BE2C (cell line): Measurements from ENCODE around the gene SAMD14.
"Not testable (repeated sequence)": the region's sequence is repeated elsewhere in the genome, so short reads cannot be mapped to it uniquely, and the experiment has no call there.

Source experiments
- DNase-seq: peaks from one replicate; pipeline ENCODE4 v3.0.0-alpha.2; 2020
- H3K27me3 ChIP-seq: fragments of 250-450 bp; sonication (Bioruptor Pico); 2 replicates; pipeline ENCODE4 v1.5.1; 2020; ENCODE audit warnings: mild to moderate bottlenecking
- H3K36me3 ChIP-seq: fragments of 250-450 bp; sonication (Bioruptor Pico); 2 replicates; pipeline ENCODE4 v1.5.1; 2020; ENCODE audit warnings: mild to moderate bottlenecking
- H3K4me1 ChIP-seq: fragments of 250-450 bp; sonication (Bioruptor Pico); 2 replicates; pipeline ENCODE4 v1.5.1; 2020
- H3K4me3 ChIP-seq: 2 replicates; pipeline ENCODE4 v1.5.1; 2011; ENCODE audit warnings: low read depth, low read length
- H3K9me3 ChIP-seq: fragments of 250-450 bp; sonication (Bioruptor Pico); 2 replicates; pipeline ENCODE4 v1.5.1; 2020
- TF ChIP-seq, protein P1 (sequence below): IDR thresholded peaks from 2 replicates; pipeline ENCODE4 v1.5.1; 2012; ENCODE audit warnings: mild to moderate bottlenecking, low read depth, low read length

The SAMD14 gene

DNA sequence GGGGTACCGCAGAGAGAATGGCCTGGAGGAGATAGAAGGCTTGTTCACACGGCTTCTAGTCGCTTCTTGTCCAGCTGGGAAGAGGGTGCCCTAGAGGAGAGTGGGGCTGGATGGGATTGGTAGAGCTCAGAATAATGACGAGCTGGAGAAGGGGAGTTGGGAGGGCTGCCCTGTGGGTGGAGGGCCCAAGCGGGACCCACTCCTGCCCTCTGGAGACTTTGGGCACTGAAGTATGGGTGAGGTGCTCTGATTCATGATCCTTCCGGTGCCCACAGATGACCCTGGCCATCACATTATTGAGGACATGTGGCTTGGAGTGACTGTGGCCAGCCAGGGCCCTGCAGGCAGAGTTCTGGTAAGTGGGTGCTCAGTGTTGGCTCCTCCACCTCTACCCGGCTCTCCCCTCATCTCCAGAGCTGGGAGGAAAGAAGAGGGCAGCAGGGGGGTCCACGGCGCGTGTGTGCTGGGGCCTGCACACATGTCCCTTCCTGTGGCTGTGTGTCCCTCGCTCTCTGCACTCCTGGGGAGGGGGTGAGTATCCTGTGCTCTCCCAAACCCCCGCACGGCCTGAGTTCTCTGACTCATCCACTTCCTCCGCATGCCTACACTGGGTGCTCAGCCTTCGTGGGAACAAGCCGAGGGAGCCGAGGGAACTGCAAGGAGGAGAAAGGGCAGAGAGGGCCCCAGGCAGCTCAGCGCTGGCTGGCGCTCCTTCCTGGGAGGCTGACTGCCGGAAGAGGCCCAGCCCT is 65.5 kb downstream of the SAMD14 start:
- no peak for DNase-seq
- no peaks in the 10 kb centered on the region for H3K27me3 ChIP-seq
- no peak overlapping the region for H3K4me3 ChIP-seq
- H3K36me3 ChIP-seq: no peaks in the 10 kb centered on the region
- no peaks in the 10 kb centered on the region for H3K4me1 ChIP-seq
- no peaks in the 10 kb centered on the region for H3K9me3 ChIP-seq
- TF ChIP-seq, protein P1, sequence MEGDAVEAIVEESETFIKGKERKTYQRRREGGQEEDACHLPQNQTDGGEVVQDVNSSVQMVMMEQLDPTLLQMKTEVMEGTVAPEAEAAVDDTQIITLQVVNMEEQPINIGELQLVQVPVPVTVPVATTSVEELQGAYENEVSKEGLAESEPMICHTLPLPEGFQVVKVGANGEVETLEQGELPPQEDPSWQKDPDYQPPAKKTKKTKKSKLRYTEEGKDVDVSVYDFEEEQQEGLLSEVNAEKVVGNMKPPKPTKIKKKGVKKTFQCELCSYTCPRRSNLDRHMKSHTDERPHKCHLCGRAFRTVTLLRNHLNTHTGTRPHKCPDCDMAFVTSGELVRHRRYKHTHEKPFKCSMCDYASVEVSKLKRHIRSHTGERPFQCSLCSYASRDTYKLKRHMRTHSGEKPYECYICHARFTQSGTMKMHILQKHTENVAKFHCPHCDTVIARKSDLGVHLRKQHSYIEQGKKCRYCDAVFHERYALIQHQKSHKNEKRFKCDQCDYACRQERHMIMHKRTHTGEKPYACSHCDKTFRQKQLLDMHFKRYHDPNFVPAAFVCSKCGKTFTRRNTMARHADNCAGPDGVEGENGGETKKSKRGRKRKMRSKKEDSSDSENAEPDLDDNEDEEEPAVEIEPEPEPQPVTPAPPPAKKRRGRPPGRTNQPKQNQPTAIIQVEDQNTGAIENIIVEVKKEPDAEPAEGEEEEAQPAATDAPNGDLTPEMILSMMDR: no peak

DNA sequence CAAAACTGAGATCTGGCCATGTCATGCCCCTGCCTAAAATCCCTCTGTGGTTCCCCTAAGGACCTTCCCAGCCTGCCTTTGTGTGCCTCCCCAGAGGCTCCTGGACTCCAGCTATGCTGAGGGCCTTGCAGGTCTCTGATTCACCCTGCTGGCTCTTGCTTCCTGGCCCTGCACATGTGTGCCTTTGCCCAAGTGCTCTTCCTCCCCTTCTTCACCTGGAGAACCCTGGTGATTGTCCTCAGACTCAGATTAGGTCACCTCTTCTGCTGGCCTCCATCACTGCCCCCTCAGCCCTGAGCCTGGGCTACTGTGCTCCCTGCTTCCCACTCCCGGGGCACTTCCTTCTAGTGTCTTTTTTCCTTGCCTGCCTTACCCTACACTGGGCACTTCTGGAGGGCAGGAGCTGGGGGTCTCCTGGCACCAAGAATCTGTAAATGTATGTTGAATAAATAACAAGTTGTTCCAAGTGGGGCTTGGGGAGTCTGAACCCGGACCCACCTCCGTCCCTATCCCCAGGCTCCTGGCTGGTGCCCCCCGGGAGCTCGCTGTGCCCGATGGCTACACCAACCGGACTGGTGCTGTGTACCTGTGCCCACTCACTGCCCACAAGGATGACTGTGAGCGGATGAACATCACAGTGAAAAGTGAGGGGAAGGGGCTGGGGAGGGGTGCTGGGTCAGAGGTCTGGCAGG is 66.3 kb downstream of the SAMD14 start:
- Histone ChIP-seq H3K27me3 (no peaks in the 10 kb centered on the region), H3K36me3 (no peaks in the 10 kb centered on the region), H3K4me3 (no peak overlapping the region), H3K4me1 (no peaks in the 10 kb centered on the region), H3K9me3 (no peaks in the 10 kb centered on the region)
- no peak for DNase-seq
- TF ChIP-seq, protein P1: no peak

DNA sequence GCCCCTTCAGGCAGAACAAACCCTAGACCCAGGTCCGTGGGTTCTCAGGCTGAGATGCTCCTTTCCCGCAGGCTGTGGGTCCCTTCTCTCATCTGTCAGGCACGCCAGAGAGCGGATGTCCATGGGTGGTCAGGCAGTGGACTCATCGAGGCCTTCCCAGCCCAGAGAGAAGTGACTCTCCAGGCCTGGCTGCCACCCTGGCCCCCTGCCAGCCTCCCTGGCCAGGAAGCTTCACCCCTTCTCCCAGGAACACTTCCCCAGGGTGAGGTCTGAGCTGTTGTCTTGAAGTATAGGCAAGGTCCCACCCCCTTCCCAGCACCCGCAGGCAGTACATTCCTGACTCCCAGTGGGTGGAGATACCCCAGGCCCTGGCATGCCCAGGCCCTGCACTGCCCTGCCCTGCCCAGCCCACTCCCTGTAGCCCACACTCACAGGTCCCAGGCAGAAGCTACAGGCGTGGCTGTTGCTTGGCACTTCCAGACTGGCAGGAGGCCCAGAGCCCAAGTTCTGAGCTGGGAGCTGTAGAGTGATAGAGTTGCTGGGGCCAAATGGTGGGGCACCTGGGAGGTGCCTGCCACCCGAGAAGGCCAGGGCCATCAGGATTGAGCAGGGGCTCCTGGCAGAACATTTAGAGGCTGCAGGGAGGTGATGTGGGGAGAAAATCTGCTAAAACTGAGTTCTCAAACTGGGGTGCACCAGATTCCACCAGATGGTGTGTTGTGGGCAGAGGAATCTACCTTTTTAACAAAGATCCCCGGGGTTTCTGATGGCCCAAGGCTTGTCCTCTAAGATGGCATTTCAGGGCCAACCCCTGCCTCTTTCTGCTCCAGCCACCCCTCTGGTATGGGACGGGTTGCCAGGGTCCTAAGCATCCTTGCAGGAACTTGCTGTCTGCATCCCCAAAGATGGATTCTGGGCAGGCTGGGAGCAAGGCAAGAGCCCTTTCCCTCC is 67.4 kb downstream of the SAMD14 start:
- Histone ChIP-seq H3K36me3 (no peaks in the 10 kb centered on the region), H3K27me3 (peaks cover 3% of the 10 kb centered on the region), H3K9me3 (no peaks in the 10 kb centered on the region), H3K4me1 (no peaks in the 10 kb centered on the region), H3K4me3 (no peak overlapping the region)
- TF ChIP-seq, protein P1: no peak
- no peak for DNase-seq

DNA sequence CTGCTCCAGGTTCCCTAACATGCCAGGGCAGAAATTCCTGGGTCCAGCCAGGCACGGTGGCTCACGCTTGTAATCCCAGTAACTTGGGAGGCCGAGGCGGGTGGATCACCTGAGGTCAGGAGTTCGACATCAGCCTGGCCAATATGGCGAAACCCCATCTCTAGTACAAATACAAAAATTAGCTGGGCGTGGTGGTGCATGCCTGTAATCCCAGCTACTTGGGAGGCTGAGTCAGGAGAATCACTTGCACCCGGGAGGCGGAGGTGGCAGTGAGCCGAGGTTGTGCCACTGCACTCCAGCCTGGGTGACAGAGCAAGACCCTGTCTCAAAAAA is 68.3 kb downstream of the SAMD14 start:
- H3K27me3 ChIP-seq: peaks cover 12% of the 10 kb centered on the region
- H3K36me3 ChIP-seq, H3K9me3 ChIP-seq, DNase-seq, H3K4me3 ChIP-seq, H3K4me1 ChIP-seq: not testable (repeated sequence)

DNA sequence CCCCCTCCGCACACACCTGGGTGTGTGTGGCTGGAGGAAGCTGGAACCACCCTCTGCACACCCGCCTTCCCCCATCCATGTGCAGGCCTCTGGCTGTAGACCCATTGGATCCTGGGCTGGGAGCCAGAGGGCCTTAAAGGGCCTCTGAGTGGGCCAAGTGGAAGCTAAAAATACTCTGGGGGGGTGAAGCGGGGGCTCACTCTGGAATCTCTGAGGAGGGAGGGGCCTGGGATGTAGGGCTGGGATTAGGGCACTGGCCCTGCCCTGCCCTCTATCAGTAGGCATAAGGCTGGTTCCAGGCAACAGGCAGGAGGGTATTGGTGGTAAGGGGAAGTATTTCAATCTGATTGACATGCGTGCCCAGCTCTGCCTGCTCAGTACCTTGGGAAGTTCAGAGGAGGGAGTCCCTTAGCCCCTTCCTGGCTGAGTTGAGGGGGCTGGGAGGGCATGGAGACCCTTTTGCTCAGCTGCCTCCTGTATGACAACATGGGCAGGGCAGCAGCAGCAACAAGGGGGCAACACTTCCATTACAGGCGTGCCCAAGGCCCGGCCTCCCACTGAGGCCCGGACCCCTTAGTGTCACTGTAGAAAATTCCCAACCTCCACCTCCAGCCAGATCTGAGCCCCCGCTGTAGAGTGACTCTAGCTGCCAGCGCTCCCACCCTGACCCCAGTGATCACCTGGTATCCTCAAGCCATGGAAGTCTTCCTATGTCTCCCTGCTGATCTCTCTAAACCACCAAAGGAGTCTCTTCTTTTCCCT is 68.8 kb downstream of the SAMD14 start:
- no peak overlapping the region for H3K4me3 ChIP-seq
- H3K36me3 ChIP-seq: no peaks in the 10 kb centered on the region
- no peak for DNase-seq
- H3K4me1 ChIP-seq: no peaks in the 10 kb centered on the region
- H3K9me3 ChIP-seq: no peaks in the 10 kb centered on the region
- peaks cover 17% of the 10 kb centered on the region for H3K27me3 ChIP-seq
- TF ChIP-seq, protein P1: no peak
